A673 (cell line): Measurements from ENCODE around the gene PLA2G15.

Source experiments
- CTCF ChIP-seq: fragments of 300-800, 200-600 bp; sonication (generic); conservative IDR thresholded peaks from 2 replicates; pipeline ENCODE4 v1.5.1; 2017; ENCODE audit warnings: low read depth, mild to moderate bottlenecking, antibody characterized with exemption, low read length, moderate library complexity, mixed read lengths
- EZH2 ChIP-seq: fragments of 200-600 bp; sonication (generic); IDR thresholded peaks from 2 replicates; pipeline ENCODE4 v1.6.1; 2017; ENCODE audit warnings: borderline replicate concordance, low read depth, mild to moderate bottlenecking, mixed read lengths, antibody characterized with exemption, low read length; ENCODE audit not compliant: poor library complexity, severe bottlenecking

DNA sequence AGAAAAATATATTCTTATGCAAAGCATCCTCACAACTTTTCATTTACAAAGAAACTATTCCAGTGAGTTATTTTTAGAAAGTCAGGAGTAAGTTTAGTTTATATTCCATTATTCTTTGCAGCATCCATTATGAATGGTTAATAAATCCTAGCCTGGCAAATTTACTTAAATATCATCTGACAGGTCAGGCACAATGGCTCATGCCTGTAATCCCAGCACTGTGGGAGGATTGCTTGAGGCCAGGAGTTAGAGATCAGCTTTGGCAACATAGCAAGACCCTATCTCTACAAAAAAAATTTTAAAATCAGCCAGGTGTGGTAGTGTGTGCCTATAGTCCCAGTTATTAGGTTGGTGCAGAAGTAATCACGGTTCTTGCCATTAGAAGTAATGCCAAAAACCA lies 22.1 kb upstream of the PLA2G15 start:
- TF ChIP-seq EZH2 (no peak), CTCF (no peak)
